HG03103 (cell line): ENCODE data around the gene NBPF11.
"Not testable (repeated sequence)": the region's sequence is repeated elsewhere in the genome, so short reads cannot be mapped to it uniquely, and the experiment has no call there.

Experiments used
- ATAC-seq: cut with Tn5 transposase; IDR thresholded peaks from one replicate; pipeline ENCODE4 v1.9.1; 2021; ENCODE audit warnings: low read depth; ENCODE audit not compliant: unreplicated experiment

NBPF11 gene

DNA sequence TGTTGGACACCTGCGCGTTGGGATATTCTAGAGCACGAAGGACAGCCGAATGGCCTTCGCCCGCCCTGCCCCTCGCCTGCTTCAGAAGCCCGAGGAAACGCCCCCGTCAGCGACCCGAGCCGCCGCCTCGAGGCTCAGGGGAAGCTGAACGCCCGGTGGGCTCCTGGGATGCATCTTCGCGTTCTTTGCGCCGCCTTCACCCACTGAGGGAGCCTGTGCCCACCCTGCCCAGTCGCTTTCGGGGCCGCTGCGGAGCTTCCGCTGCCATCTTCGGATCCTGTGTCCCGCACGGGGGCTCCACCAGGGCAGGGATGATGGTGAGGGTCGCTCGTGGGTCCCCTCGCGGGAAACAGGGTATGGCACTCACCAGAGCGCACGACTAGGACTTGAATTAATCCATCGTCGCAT lies 91.8 kb downstream of the NBPF11 start:
- not testable (repeated sequence) for ATAC-seq

DNA sequence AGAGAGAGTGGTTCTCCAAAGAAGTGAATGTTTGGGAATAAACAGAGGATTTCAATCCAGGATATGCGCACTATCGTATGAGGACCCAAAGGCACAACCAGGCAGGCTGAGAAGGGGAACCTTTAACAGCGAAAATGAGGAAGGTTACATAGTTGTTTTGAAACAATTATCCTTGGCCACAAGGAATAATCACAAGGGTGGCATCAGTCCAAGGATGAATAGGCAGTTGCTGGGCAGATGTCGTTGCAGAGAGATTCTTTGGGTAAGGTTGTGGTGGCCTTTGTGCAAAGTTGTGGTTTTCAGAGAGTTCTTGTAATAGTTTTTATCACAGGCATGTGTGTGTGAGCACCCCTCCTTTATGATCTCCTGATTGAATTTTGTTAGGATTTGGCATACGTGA lies 94.7 kb downstream of the NBPF11 start:
- ATAC-seq = not testable (repeated sequence)
